GM19240 (cell line): ENCODE data around the gene BABAM2.
A peak's percentile ranks its signal among the peaks of the same experiment; 100 is the strongest.

Source experiments
- DNase-seq: peaks from one replicate; pipeline ENCODE4 v3.0.0; 2011; ENCODE audit warnings: low spot score; ENCODE audit not compliant: insufficient read length

BABAM2 gene

DNA sequence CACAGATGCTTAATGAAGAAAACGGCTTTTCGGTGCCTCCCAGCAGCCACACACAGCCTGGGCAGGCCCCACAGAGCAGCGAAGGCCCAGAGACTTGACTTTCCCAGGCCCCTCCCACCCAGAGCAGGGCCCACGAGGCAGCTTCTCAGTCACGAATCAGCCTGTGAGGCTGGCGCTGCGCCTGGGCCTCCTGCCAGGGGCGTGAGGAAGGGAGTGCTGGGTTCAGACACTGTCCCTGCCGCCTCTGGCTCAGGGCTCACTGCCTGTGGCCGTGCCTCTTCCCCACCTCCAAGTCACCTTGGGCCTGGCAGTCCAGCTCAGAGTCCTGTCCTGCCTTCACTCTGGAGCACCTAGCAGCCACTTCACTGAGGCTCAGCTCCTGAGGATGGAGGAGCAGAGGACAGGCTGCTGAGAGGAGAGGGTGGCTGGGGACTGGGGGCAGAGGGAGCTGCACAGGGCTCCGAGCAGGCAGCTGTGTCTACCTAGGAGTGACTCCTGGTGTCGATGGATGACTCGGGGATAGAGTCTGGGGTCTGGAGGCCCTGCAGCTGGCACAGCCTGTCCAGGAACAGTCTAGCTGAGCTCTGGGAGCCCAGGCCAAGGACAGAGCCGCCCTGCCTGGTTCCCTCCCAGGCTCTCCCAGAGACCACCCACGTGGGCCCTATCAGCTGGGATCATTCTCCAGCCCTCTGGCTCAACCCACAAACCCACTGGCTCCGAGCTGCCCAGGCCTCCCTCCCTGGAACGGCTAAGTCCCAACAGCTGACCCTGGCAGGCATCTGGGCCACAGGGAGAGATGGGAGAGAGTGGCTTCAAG lies 465.8 kb downstream of the BABAM2 start:
- no peak for DNase-seq

DNA sequence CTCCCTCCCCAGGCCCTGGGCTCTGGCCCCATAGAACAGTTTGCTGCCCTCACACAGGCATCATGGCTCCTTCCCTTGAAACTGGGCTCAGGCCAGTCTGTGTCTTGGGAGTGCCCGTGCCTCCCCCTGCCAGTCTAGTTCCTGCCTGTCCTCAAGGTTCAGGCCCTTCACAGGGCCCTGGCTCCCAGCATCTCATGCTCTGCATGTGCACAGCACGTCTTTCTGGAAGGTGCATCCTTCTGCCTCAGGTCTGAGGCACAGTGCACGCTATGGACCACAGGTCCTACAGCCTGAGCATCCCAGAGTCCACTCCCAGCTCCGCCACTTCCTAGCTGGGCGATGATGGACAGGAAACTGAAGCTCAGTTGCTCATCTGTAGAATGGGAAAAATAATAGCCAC lies 466.5 kb downstream of the BABAM2 start:
- no peak for DNase-seq

DNA sequence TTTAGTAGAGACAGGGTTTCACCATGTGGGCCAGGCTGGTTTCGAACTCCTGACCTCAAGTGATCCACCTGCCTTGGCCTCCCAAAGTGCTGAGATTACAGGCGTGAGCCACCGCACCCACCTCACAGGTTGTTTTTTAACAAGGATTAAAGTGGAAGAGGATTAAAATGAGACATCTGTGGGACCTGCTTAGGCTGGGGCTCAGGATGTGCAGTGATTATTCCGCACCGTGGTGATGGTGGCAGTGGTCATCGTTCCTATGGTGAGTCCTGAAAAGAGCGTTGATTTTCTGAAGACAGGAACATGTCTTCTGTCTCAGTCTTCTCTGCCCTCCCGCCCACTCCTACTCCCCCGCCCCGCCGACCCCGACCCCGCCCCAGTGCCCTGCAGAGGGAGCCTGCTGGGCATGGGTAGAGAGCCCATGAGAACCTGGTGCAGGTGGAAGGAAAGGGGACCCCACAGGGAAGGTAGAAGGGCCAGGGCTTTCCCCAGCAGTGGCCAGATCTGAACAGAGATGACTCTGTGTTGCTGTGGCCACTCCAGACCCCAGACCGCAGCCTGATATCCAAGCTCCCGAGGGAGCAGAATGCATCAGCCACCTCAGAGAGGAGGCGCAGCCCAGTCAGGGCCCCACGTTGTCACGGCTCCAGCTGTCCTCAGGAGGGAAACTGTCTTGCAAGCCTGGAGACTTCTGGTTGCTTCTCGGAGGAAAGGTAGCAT lies 467.6 kb downstream of the BABAM2 start:
- DNase-seq, result no peak

DNA sequence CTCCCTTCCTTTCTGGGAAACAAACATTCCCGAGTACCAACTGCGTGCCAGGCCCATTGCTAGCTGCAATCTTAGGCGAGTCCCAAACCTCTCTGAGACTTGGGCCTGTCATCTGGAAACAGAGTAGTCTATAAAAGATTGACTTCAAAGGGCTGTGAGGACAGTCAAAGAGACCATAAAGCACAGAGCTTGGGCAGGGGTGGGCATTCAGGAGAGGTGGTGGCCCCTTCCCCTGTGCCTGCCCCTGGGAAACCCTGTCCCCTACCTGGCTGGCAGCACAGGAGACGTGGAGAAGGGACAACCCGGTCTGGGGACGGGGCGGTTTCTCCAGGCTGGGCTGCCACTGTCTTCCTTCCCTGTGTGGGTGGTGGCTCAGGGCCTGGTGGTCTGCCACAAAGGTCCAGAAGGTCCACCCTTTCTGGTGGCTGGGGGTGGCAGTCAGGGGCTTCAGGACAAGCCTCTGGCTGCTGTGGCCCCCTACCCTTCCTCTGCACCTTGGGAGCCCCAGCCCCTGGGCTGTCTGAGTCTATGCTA lies 468.2 kb downstream of the BABAM2 start:
- no peak for DNase-seq

DNA sequence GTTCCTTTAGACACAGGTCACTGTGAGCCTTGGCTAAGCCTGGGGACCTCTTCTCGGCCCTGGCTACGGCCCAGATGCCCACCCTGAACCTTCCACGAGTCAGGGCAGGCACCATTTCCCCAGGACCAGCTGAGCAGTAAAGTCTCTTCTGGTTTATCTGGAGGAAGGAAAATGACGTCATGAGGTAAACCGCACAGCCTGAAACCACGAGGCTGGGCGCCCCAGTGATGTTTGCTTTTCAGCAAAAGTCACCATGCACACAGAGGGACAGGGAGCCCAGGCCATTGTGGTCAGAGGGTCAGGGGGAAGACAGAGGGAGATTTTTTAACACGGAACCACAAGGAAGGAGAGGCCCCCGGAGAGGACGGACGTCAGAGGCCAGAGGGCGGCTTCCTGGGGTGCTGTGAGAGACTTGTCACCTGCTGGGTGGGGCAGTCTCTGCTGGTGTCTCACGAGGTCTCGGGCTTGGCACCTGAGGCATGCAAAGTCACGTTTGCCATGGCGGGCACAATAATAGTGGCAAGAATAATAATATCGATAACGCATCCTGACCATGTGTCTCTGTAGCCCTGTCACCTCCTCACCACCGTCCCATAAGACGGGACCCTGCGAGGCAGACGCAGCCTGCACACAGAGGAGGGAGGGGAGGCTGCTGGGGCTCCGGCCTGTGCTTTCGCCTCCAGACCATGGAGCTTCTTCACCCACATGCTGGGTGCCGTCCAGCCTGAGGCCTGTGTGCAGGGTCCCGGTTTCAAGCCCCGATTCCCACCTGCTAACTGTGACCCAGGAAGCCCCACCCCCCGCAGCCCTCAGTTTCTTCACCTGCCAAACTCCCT lies 468.9 kb downstream of the BABAM2 start:
- DNase-seq, result peak; percentile 33

DNA sequence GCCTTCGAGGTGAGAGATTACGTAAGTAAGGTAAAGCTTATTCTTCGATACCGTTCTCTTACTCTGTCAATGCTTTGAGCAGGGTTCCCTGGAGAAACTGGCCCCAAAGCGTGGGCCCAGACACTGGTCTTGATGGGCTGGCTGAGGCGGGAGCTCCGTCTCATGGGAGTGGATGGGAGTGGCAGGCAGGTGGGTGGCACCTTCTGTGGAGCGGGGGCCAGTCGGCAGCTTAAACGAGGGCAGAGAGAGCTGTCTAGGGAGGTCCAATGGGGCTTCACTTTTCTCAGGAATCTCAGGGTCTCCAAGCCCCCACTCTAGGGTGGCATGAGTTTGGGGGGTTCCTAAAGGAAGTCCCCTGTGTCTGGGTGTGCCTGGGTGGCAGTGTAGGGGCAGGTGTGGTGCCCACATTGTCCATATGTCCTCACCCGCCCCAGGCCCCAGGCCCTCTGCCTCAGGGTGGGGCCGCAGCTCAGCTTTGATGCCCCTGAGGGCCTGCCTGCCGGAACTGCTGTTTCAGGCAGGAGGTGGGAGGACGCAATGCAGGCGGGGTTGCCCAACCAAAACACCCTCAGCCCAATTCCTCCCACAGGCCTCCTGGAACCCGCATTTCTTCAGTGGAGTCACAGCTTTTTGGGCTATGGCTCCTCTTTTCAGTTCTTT lies 469.7 kb downstream of the BABAM2 start:
- no peak for DNase-seq

DNA sequence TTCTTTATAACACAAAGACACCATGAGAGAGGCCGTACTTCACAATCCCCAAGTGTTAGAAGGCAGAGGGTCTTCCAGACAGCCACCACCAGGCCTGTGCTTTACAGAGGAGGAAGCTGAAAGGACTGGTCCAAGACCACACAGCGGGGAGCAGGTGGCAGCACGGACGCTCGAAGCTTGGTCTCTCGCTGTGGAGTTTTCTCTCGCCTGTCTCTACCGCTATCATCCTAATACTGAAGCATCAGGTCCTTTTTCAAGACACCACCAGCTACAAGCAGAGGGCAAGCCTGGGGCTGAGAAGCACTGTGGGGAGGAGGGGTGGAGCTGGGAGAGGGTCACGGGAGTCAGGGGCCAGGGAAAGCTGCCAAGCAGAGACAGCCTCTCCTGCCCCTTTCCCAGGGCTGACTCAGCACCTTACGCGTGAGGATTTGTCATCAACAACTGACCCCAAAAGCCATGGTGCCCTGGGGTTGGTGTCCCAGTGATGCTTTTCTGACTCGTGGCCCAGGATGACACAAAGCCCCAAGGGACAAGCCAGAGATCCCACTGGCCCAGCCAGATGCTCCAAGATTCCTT lies 470.3 kb downstream of the BABAM2 start:
- no peak for DNase-seq

DNA sequence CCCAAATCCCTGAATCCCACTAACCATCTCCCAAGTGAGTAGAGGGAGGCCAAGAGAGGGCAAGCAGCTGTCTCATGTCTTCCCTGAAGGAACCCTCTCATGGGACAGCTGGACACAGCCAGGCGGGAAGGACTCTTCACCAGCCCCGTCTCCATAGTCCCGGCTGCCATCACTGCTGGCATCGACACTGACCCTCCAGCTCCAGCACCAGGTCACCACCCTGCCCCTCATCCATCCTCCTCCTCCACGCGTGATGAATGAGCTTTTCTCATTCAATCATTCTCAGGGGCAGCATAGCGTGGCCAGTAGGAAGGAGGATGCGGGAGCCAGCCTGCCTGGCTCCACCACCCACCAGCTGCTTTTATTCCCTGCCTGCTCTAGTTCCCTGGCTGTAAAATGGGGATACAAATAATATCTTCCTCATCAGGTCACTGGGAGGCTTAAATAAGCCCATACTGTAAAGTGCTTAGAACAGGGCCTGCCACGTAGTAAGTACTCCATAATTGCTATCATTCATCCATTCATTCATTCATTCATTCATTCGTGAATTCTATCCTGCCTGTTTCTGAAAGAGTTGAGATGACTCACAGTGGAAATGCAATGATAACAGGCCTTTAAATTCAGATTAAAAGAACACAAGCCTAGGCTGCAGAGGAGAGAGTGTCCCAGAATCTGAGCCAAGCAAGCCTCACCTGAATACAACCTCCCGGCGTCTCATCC lies 471.6 kb downstream of the BABAM2 start:
- DNase-seq, result no peak

DNA sequence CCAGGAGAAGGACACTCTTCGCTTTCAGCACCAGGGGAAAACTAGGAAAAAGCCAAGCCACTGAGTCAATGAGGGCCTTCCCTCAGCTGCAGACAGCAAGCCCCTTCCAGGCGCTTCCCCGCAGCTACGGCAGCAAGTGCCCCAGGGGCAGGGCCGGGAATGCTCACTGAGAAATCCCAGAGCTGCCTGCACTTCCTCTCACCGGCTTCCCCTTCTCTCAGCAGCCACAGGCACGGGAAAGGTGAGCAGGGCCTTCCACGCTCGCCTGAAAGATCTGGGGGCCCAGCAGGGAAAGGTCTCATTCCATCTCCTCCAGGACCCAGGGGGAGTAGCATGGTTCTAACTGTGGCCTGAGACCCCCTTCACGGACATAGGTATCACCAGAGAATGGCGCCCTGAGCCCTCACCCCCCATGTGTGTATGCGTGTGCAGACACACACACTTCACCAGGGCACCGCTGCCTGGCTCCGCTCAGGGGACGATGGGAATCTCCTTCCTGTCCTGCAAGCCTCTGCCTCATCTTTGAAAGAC lies 472.5 kb downstream of the BABAM2 start:
- no peak for DNase-seq

DNA sequence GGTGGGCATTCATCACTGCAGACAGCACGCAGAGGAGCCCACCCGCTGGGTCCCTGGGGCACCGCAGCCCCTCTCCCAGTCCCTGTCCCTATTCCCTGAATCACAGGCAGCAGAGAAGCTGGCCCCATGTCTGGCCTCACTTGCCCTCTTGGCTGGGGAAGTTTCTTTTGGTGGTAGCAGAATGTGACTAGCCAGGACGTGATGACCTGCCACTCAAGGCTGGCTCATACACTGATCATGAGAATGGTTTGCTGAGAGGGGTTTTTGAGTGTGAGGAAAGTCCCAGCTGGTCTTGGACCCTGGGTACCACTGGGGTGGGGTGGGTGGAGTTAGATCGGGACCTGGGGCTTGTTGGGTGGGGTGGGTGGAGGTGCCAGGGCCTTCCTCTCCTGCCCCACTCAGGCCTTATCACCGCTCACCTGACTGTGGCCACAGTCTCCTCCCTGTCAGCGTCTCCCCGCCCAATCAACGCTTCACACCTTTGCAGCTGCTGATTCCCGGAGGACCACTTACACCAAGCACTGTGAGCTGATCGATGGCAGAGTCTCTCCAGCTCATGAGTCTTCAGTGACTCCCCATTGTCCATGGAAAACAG lies 473.3 kb downstream of the BABAM2 start:
- DNase-seq, result no peak

DNA sequence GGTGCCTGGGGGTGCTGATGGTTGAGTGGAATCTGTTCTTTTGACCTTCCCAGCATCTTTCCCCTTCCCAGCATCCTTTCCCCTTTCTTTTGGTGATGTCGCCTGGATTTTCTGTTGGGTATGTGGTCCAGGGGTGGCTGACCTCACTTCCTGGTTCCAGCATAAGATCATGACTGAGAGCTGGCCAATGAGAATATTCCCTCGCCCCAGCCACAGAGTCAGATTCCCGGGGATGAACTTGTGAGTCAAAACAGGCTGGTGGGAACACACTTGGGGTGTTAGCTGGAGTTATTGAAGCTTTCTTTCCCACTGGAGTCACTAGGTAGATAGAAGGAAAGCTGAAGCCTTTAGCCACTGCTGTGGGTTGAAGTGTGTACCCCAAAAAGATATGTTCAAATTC lies 474.1 kb downstream of the BABAM2 start:
- no peak for DNase-seq

DNA sequence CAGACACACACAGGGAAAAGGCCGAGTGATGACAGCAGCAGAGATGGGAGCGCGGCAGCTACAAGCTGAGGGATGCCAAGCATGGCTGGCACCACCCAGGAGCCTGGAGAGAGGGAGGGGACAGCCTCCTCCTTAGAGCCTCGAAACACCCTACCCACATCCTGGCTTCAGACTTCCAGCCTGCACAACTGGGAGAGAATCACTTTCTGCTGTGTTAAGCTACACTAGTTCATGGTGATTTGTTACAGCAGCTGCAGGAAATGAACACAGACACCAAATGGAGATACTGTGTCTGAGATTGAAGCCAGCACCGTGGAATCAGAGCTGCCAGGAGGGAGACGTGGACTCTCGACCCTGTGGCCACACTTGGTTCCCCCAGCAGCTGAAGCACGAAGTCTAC lies 474.6 kb downstream of the BABAM2 start:
- DNase-seq, result no peak

DNA sequence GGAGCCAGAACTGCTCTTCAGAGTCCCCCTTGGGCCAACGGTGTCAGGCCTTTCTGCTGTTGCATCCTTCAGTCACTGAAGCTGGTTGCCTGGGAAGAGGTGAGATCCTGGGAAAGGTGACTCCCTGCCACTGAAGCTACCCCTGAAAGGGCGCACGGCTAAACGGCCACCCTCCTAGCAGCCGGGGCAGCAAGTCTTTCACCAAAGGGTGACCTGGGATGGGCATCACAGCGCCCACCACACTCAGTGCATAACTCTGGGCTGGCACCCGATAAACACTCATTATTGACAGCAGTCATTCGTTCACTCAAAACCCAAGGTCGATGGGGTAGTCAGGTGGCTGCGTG lies 475.6 kb downstream of the BABAM2 start:
- no peak for DNase-seq

DNA sequence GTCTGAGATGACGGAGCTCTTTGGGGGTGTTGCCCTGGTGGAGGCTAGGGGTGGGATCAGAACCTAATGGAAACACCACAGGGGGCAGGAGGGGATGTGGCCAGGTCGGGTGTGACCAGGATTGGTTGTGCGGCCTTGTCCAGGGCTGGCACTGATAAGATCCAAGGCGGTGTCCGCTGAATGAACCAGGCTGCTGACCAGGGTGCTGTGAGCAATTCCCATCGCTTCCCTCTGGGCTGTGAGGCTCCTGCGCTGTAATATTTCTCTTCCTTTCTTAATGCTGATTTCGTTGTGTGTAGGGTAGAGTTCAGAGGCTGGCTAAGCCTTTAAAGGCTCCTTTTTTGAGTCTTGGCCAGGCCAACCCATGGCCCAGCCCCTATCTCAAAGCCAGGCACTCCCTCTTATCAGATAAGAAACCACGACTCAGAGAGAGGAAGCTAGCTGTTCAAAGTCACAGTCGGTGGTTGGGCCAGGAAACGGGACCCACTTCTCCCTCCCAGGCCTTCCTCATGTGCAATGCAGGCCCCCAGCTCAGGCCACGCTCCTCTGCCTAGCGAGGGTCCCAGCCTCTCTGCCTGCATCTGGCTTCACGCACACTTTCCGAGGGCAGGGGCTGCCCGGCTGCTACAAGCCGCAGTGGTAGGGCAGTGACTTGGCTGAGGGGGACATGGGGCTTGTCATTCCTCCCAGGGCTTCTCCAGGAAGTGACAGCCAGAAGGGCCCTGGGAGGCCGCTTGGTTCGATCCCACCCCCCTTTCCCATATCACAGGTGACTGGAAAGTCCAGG lies 476.2 kb downstream of the BABAM2 start:
- DNase-seq, result no peak

DNA sequence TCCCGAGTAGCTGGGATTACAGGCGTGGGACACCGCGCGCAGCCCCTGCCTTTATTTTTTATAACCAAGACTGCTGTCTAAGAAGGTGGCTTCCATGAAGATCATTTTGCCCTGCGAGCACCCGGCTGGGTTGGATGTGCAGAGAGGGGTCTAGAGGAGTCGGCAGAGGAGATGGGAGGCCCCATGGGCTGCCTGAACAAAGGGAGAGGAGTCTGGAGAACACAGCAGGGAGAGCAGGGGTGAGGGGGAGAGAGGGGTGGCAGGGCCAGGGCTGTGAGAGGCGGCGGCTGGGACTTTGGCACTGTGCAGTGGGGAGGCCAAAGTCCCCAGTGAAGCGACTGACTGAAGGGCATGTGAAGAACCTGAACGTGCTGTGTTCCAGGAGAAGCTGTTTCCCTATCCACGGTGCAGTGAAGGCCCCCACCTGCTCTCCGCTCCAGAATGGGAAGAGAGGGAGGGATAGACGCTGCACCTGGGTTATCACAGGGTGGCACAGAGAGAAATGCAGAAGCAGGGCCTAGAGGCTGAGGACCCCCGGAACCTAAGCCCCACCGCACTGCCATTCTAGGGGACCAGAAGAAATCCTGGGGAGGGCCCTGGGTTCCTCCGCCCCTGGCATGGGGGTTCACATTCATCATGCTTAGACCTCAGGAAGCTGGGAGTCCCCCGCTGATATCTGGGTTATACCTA lies 477.3 kb downstream of the BABAM2 start:
- DNase-seq, result no peak

DNA sequence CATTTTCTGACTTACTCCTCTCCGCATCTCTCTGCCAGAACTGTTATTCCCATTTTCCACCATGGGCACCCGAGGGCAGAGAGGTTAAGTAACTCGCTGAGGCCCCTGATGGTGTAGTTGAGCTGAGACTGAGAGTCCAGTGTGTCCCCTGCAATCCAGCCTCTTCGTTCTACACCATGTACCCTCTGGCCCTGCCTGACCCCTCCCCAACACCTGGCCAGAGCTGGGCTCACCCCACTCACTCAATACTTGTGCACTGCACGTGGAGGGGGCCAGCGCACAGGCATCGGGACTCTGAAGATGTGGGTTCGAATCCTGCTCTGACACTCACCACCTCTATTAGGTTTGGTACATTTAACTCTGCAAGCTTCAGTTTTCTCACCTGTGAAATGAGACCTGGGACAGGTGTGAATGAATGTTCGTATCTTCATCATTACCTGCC lies 477.8 kb downstream of the BABAM2 start:
- DNase-seq, result no peak

DNA sequence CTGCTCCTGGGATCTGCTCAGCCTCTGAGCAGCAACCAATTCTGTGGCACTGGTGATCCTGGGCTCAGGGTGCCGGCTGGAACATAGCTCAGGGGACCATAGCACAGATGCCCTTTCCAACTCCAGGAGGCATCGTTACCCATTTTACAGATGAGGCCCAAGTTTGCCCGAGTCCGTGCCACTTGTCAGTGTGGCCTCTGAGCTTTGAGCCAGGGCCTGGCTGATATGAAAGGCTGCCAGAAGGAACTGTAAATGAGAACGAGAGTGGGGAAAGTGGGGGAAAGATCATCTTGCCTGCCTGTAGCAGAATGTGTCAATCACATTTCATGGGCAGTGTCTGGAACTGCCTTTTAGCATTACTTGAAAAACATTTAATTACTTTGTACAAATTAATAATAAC lies 478.8 kb downstream of the BABAM2 start:
- no peak for DNase-seq

DNA sequence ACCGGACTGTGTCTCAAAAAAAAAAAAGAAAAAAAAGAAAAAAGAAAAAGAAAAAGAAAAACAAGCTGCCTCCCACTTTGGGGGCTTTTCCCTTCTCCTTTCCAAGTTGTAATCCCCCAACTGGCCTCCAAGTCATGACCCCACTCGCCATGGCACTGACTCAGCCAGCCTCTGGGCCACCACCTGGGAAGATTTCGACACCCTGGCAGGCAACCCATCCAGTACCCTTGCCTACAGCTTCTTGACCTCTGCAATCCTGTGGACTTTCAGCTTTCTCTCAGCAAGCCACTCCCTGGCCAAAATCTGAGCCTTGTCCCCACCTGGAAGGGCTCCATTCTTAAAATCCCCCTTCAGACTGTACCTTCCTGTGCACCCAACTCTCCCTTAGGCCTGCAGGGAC lies 479.8 kb downstream of the BABAM2 start:
- no peak for DNase-seq
